K562 (cell line): ENCODE data around the gene ZSWIM9. TPM values are rescaled to one million over a fixed set of nuclear protein-coding genes. Genes with fewer than 3 reads are reported as not detected.
A peak's percentile ranks its signal among the peaks of the same experiment; 100 is the strongest.

ENCODE experiments used
- ATAC-seq: fragments of 200-7000 bp; cut with Tn5 transposase; 3 replicates; pipeline ENCODE4 v1.9.1; 2020; ENCODE audit warnings: moderate library complexity
- BruUV-seq: library from RNA; stranded (reverse); fragments of 400-500 nt; replicated peaks from 2 replicates; lab custom pipeline; 2021; lab: Mats Ljungman, UMichigan
- CTCF ChIA-PET: fragments of 300-600 bp; formaldehyde crosslinking; extraction: SDS; loops from one replicate; lab custom pipeline; 2021; ENCODE audit warnings: low intra/inter-chr PET ratio; lab: Yijun Ruan, JAX
- POLR2A ChIA-PET: fragments of 300-600, 350-650 bp; sonication (Branson Sonifier 250); formaldehyde crosslinking; extraction: SDS; loops from one replicate; lab custom pipeline; 2021; ENCODE audit warnings: antibody characterized with exemption, inconsistent platforms; lab: Yijun Ruan, JAX
- DNase-seq, 4 experiments: peaks; one replicate each; pipeline versions ENCODE4 v3.0.0 to v3.0.0-alpha.2; 2011 to 2018; ENCODE audit warnings: low spot score in 3 of 4, mixed read lengths in 3 of 4; ENCODE audit errors: extremely low read depth in 1 of 4
- FAIRE-seq: peaks from 2 replicates; lab custom pipeline; 2011; peaks lifted over from hg19 to GRCh38; lab: Jason Lieb, UNC
- H2AFZ ChIP-seq: 2 replicates; pipeline ENCODE4 v1.6.0; 2011; ENCODE audit warnings: low read depth, low read length, control low read depth, inconsistent platforms
- H3K27ac ChIP-seq: fragments of 200-600 bp; 3 replicates; pipeline ENCODE4 v1.8.0; 2011; ENCODE audit warnings: low read depth, mild to moderate bottlenecking, control low read depth, inconsistent platforms, low read length, moderate library complexity, mixed read lengths; ENCODE audit errors: extremely low read depth
- H3K27me3 ChIP-seq, 2 experiments: fragments of 300-600 bp in 1 of 2; 2 replicates in 1 of 2; 3 replicates in 1 of 2; pipeline versions ENCODE4 v1.6.0 to v1.8.0; 2011; ENCODE audit warnings: inconsistent platforms in 2 of 2, low read length in 2 of 2, mild to moderate bottlenecking in 1 of 2, mixed read lengths in 1 of 2, moderate library complexity in 1 of 2; ENCODE audit not compliant: control insufficient read depth in 2 of 2, insufficient read depth in 2 of 2
- H3K36me3 ChIP-seq: fragments of 300-600 bp; 3 replicates; pipeline ENCODE4 v1.8.0; 2011; ENCODE audit warnings: mild to moderate bottlenecking, low read length, inconsistent platforms; ENCODE audit not compliant: control insufficient read depth, insufficient read depth
- H3K4me1 ChIP-seq, 2 experiments: fragments of 200-600 bp in 1 of 2; replicated peaks in 1 of 2; 2 replicates in 1 of 2; 3 replicates in 1 of 2; pipeline versions ENCODE4 v1.5.1 to v1.8.0; 2011; ENCODE audit warnings: inconsistent platforms in 2 of 2, low read length in 2 of 2, mild to moderate bottlenecking in 1 of 2, mixed read lengths in 1 of 2, moderate library complexity in 1 of 2; ENCODE audit not compliant: control insufficient read depth in 2 of 2, insufficient read depth in 2 of 2
- H3K4me2 ChIP-seq: 2 replicates; pipeline ENCODE4 v1.6.1; 2011; ENCODE audit warnings: low read length, control low read depth, inconsistent platforms, mixed read lengths; ENCODE audit not compliant: insufficient read depth
- H3K4me3 ChIP-seq: fragments of 200-600 bp; sonication (generic), shearing (Covaris generic); 2 replicates; pipeline ENCODE4 v1.5.1; 2016; ENCODE audit warnings: control low read depth, inconsistent platforms
- H3K79me2 ChIP-seq: fragments of 200-600 bp; 3 replicates; pipeline ENCODE4 v1.8.0; 2011; ENCODE audit warnings: low read length, inconsistent platforms; ENCODE audit not compliant: control insufficient read depth, insufficient read depth
- H3K9ac ChIP-seq, 2 experiments: 2 replicates each; pipeline versions ENCODE4 v1.6.0 to v1.6.1; 2011; ENCODE audit warnings: low read depth in 2 of 2, low read length in 2 of 2, control low read depth in 1 of 2, inconsistent platforms in 1 of 2, mild to moderate bottlenecking in 1 of 2, mixed read lengths in 1 of 2; ENCODE audit not compliant: insufficient read depth in 1 of 2
- H3K9me1 ChIP-seq: one replicate; pipeline ENCODE4 v1.6.0; 2011; ENCODE audit warnings: inconsistent platforms, mild to moderate bottlenecking, low read length, moderate library complexity; ENCODE audit not compliant: control insufficient read depth, insufficient read depth
- H3K9me3 ChIP-seq: replicated peaks from 2 replicates; pipeline ENCODE4 v1.5.1; 2011; ENCODE audit warnings: low read depth, low read length, inconsistent platforms; ENCODE audit not compliant: control insufficient read depth, insufficient read depth
- H4K20me1 ChIP-seq: replicated peaks from 2 replicates; pipeline ENCODE4 v1.6.1; 2011; ENCODE audit warnings: low read length, inconsistent platforms, mixed read lengths; ENCODE audit not compliant: control insufficient read depth, insufficient read depth
- BHLHE40 ChIP-seq: IDR thresholded peaks from 2 replicates; pipeline ENCODE4 v1.6.1; 2011; ENCODE audit warnings: low read length, improper control_type of control experiment
- JUND ChIP-seq, 2 experiments: IDR thresholded peaks; 2 replicates in 1 of 2; 3 replicates in 1 of 2; pipeline ENCODE4 v1.6.1; 2011; ENCODE audit warnings: borderline replicate concordance in 2 of 2, low read depth in 2 of 2, low read length in 2 of 2, improper control_type of control experiment in 1 of 2, missing biosample characterization in 1 of 2, missing genetic modification characterization in 1 of 2, missing genetic modification reagents in 1 of 2
- KDM2B ChIP-seq: fragments of 250-450 bp; sonication (Bioruptor Pico); IDR thresholded peaks from 2 replicates; pipeline ENCODE4 v1.8.0; 2021; ENCODE audit warnings: mild to moderate bottlenecking, moderate library complexity
- KDM4B ChIP-seq, 2 experiments: fragments of 450-650 bp in 1 of 2; sonication (generic) in 1 of 2; IDR thresholded peaks; 2 replicates each; pipeline ENCODE4 v1.6.1; 2016 to 2017; ENCODE audit warnings: borderline replicate concordance in 2 of 2, antibody characterized with exemption in 1 of 2, low read depth in 1 of 2, mild to moderate bottlenecking in 1 of 2
- ZNF316 ChIP-seq: fragments of 450-650 bp; IDR thresholded peaks from 2 replicates; pipeline ENCODE4 v1.6.1; 2016
- WGBS: fragments of 100-300 bp; shearing (Covaris generic); methylation state at CpG from one replicate; pipeline ENCODE4 v1.1.6; 2016; ENCODE audit warnings: low coverage, mixed read lengths; ENCODE audit not compliant: insufficient coverage; ENCODE audit errors: missing lambda C conversion rate; 5-methylcytosine and 5-hydroxymethylcytosine counted together
- in situ Hi-C: fragments of 300-500 bp; cut with MboI; formaldehyde crosslinking; loops from 4 replicates; pipeline ENCODE4 v1.15.0; 2018; ENCODE audit warnings: inconsistent platforms, mixed read lengths
- intact Hi-C: fragments of 100-400 bp; cut with micrococcal nuclease; formaldehyde crosslinking; loops from 2 replicates; pipeline ENCODE4 v1.14.2; 2022
- polyA plus RNA-seq, 8 experiments: library from polyadenylated mRNA; depleted of rRNA in 4 of 8; stranded (reverse) in 5 of 8; unstranded in 3 of 8; fragments of >200 nt; fragmentation: Nextera tagmentation in 2 of 8; fragmentation: Illumina TruSeq in 1 of 8; extraction: Ambion mirVana in 2 of 8; extraction: Trizol in 1 of 8; gene quantifications; 2 replicates each; pipeline versions ENCODE4 v1.2.1 to v1.2.3, GENCODE V29; 2011 to 2014; ENCODE audit warnings: inconsistent platforms in 1 of 8, missing spikeins in 1 of 8
- total RNA-seq, 7 experiments: library from RNA; depleted of rRNA in 6 of 7; stranded (reverse); fragments of >200 nt in 6 of 7; fragmentation: Illumina TruSeq in 2 of 7; extraction: Trizol in 2 of 7; gene quantifications; 2 replicates each; pipeline versions ENCODE4 v1.2.1 to v1.2.3, GENCODE V29; 2011 to 2021; ENCODE audit warnings: low replicate concordance in 1 of 7
- TF ChIP-seq, protein P1 (sequence below), 2 experiments: fragments of 250-450 bp in 1 of 2; fragments of 450-650 bp in 1 of 2; sonication (Bioruptor Pico) in 1 of 2; IDR thresholded peaks; 2 replicates each; pipeline versions ENCODE4 v1.6.1 to v1.8.0; 2016 to 2021; ENCODE audit warnings: mild to moderate bottlenecking in 2 of 2, moderate library complexity in 2 of 2, missing compliant biosample characterization in 1 of 2, missing genetic modification characterization in 1 of 2
- TF ChIP-seq, protein P2 (sequence below): fragments of 250-450 bp; sonication (Bioruptor Pico); IDR thresholded peaks from 2 replicates; pipeline ENCODE4 v1.4.0; 2020; ENCODE audit warnings: mild to moderate bottlenecking, moderate library complexity

Gene ZSWIM9
- total and polyA plus RNA-seq, 9 of the 15 experiments (the other 6 are each of a cell fraction or from before 2014, with no cell fraction given), result 0.04 to 1.4 (median 0.34) TPM; not detected in 1

DNA sequence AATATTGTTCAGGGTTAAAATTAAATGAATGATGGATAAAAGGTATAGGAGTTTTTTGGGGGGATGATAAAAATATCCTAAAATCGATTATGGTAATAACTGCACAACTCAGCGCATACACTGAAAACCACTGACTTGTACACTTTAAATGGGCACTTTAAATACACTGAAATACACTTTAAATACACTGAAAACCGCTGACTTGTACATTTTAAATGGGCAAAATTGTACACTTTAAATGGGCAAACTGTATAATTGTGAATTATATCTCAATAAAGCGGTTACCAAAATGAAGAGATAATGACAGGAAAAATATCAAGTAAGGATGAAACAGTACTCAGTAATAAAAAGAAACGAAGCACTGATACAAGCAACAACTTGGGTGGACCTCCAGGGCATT lies 1.8 kb upstream of the ZSWIM9 start:
- no peak overlapping the region for H3K27ac ChIP-seq
- peaks cover 7 to 17% of the 10 kb centered on the region in 2 experiments; a peak in 3 of 5 replicates for H3K4me1 ChIP-seq
- intact Hi-C loops (no loop called here), in situ Hi-C loops (no loop called here)
- no peaks in the 10 kb centered on the region for H3K9me1 ChIP-seq
- no peak overlapping the region for H3K9ac ChIP-seq
- ChIA-PET POLR2A (no interaction called here), CTCF (no interaction called here)
- ATAC-seq, result no peak
- H3K27me3 ChIP-seq, result no peaks in the 10 kb centered on the region
- peaks cover 42% of the 10 kb centered on the region for H3K79me2 ChIP-seq
- H3K36me3 ChIP-seq, result peaks cover 29% of the 10 kb centered on the region
- peak overlapping the region; percentile 96 for H3K4me2 ChIP-seq
- no peaks in the 10 kb centered on the region for H3K9me3 ChIP-seq
- peaks cover 8% of the 10 kb centered on the region; the same call in 1 of the 2 replicates for H4K20me1 ChIP-seq
- FAIRE-seq, result no peak
- TF ChIP-seq KDM2B, result no peak
- TF ChIP-seq KDM4B (IDR thresholded peaks at IDR 0.05; ENCODE audit: borderline replicate concordance in 2 of 2, low read depth in 1 of 2), result no peak
- TF ChIP-seq, protein P1, sequence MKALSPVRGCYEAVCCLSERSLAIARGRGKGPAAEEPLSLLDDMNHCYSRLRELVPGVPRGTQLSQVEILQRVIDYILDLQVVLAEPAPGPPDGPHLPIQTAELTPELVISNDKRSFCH (CRISPR knock-in tag; IDR thresholded peaks at IDR 0.05), result no peak
- TF ChIP-seq, protein P1 (tag; IDR thresholded peaks at IDR 0.05), result no peak
- no peak for TF ChIP-seq JUND (IDR thresholded peaks at IDR 0.05; ENCODE audit: borderline replicate concordance, low read depth, low read length)
- TF ChIP-seq JUND (tag; IDR thresholded peaks at IDR 0.05; ENCODE audit: borderline replicate concordance, low read depth, low read length), result no peak
- TF ChIP-seq, protein P2, sequence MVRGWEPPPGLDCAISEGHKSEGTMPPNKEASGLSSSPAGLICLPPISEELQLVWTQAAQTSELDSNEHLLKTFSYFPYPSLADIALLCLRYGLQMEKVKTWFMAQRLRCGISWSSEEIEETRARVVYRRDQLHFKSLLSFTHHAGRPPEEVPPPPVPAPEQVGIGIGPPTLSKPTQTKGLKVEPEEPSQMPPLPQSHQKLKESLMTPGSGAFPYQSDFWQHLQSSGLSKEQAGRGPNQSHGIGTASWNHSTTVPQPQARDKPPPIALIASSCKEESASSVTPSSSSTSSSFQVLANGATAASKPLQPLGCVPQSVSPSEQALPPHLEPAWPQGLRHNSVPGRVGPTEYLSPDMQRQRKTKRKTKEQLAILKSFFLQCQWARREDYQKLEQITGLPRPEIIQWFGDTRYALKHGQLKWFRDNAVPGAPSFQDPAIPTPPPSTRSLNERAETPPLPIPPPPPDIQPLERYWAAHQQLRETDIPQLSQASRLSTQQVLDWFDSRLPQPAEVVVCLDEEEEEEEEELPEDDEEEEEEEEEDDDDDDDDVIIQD (CRISPR knock-in tag), result no peak
- TF ChIP-seq BHLHE40, result no peak
- peak; percentile 19; the same call in 1 of the 2 replicates for TF ChIP-seq ZNF316
- H3K4me3 ChIP-seq, result peak overlapping the region; percentile 99; the same call in 1 of the 2 replicates
- DNase-seq, result no peak
- WGBS, result 50% methylated on average over 5 of the region's 5 CpGs
- BruUV-seq, result no TSS peak
- no peak overlapping the region for H2AFZ ChIP-seq
